Activated CD8-positive, alpha-beta T cell treated with anti-CD3 and anti-CD28 coated beads, Interleukin-2, amount 10 ng/mL, durations not matched to agents 7 days and 5 days (primary cell): ENCODE results near the gene LRMDA. TPM values are rescaled to one million over a fixed set of nuclear protein-coding genes. Genes with fewer than 3 reads are reported as not detected.

Source experiments
- ATAC-seq: fragments of 150-1000 bp; cut with Tn5 transposase; one replicate; pipeline ENCODE4 v1.10.0; 2021; ENCODE audit warnings: moderate library complexity
- CTCF ChIA-PET: fragments of 350-600 bp; sonication (Branson Sonifier 250); formaldehyde crosslinking; loops from one replicate; lab custom pipeline; 2021; ENCODE audit warnings: antibody characterized with exemption; lab: Charles Lee
- POLR2A ChIA-PET: fragments of 350-600 bp; sonication (Branson Sonifier 250); formaldehyde crosslinking; loops from one replicate; lab custom pipeline; 2021; ENCODE audit warnings: antibody characterized with exemption; lab: Charles Lee
- DNase-seq: peaks from one replicate; pipeline ENCODE4 v3.0.0-alpha.2; 2020
- H3K27ac Mint-ChIP-seq: one replicate; pipeline ENCODE4 v1.8.0; 2021; ENCODE audit warnings: mild to moderate bottlenecking, mixed read lengths
- H3K27me3 Mint-ChIP-seq: one replicate; pipeline ENCODE4 v1.8.0; 2021; ENCODE audit warnings: low read depth, mixed read lengths
- H3K36me3 Mint-ChIP-seq: one replicate; pipeline ENCODE4 v1.8.0; 2021; ENCODE audit warnings: low read depth, mixed read lengths
- H3K4me1 Mint-ChIP-seq: one replicate; pipeline ENCODE4 v1.8.0; 2021; ENCODE audit warnings: low read depth, mixed read lengths
- H3K4me3 Mint-ChIP-seq: one replicate; pipeline ENCODE4 v1.8.0; 2021; ENCODE audit warnings: mild to moderate bottlenecking, mixed read lengths
- H3K9me3 Mint-ChIP-seq: one replicate; pipeline ENCODE4 v1.8.0; 2022; ENCODE audit warnings: mixed read lengths; ENCODE audit not compliant: insufficient read depth
- total RNA-seq, 2 experiments: library from RNA; stranded (reverse); gene quantifications; one replicate each; pipeline ENCODE4 v1.2.3, GENCODE V29; 2021

The LRMDA gene
- total RNA-seq, 2 experiments from 2014 or later = not detected

DNA sequence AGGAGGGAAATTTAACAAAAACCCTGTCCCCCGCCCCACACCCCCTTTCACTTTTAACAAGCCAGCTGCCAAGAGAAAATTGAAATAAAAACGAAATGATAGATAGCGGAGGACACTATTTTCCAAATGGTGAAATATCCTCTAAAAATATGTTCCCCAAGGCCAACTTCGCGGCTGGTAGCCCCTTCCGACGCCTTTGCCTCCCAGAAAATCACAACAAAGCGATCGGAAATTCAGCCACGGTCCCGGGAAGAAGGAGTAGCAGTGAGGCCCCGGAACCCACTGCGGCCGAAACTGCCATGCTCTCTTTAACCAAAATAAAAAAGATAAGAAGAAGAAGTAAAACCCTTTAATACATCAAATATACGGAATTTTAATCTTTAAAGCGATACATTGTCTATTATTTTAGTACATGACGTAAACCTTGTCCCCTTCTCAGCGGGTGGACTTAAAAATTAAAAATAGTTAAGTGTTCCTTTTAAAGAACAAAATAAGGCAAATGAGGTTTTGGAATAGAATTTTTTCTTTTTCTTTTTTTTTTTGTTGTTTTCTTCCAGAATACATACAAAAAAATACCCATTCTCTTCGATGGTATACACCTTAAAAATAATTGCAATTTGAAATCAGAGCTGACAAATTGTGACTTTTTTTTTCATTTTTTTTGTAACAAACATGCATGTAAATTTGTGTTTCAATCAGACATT, 33.8 kb upstream of the LRMDA start:
- POLR2A ChIA-PET = no interaction called here
- Mint-ChIP-seq H3K9me3 (no peaks in the 10 kb centered on the region), H3K36me3 (no peaks in the 10 kb centered on the region), H3K27ac (no peak overlapping the region), H3K4me1 (peaks cover 26% of the 10 kb centered on the region), H3K27me3 (peaks cover 50% of the 10 kb centered on the region), H3K4me3 (no peak overlapping the region)
- ATAC-seq (no peak), DNase-seq (no peak)
- CTCF ChIA-PET = no interaction called here

DNA sequence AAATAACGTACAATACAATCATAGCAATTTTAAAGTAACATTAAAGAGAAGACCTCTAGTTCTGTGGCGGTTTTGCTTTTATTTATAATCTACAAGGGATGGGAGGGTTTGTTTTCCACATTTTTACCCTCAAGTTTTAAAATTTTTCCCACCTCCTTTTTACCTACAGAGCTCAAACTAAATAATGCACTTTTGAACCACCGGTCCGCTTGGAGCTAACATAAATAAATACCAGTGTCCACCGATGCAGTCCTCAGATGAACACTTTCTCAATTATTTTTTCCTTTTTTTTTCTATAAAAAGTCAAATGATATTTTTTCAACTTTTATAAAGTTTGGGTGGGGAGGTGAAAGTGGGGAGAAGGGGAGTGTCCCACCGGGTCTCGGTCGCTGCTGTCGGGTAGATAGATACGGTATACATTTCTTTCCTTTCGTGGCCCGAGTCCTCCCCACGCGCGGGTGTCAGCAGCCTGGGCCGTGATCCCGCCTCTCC, 33.2 kb upstream of the LRMDA start:
- ATAC-seq = no peak
- Mint-ChIP-seq H3K27ac (no peak overlapping the region), H3K9me3 (no peaks in the 10 kb centered on the region), H3K36me3 (peaks cover 2% of the 10 kb centered on the region), H3K4me3 (no peak overlapping the region), H3K27me3 (peaks cover 54% of the 10 kb centered on the region), H3K4me1 (peaks cover 32% of the 10 kb centered on the region)
- ChIA-PET POLR2A (no interaction called here), CTCF (no interaction called here)
- DNase-seq = no peak

DNA sequence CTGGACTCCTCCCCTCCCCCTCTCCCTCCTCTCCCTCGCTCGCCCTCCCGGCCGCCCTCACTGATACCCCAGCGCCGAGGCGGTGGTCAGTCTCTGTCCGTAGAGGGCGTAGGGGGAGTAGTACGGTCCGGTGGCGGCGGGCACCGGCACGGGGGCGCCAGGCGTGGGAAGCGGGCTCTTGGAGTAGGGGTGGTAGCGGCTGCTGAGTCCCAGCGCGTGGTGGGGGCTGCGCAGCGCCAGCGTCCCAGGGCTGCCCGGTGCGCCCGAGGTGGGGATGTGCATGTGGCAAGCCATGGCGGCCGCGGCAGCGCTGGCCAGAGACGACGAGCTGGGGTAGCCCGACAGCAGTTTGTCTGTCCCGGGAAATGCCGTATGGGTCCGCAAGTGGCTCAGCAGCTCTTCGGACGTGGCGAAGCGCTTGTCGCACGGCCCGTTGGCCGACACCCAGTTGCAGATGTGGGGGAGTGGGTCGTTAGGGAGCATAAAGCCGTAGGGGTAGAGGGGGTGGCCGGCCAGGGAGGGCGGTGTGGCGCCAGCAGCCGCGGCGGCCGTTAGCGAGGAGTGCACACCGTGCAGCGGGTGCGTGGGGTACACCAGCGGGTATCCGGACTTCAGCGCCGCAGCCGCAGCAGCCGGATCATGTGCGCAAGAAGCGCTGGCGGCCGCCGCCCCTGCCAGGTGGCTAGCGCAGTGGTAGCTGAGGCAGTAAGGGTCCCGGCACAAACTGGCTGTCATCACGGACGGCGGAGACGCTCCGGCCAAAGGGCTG, 32.5 kb upstream of the LRMDA start:
- H3K4me1 Mint-ChIP-seq = peaks cover 34% of the 10 kb centered on the region
- H3K27ac Mint-ChIP-seq = no peak overlapping the region
- ChIA-PET POLR2A (no interaction called here), CTCF (no interaction called here)
- peaks cover 3% of the 10 kb centered on the region for H3K36me3 Mint-ChIP-seq
- peaks cover 57% of the 10 kb centered on the region for H3K27me3 Mint-ChIP-seq
- no peak for ATAC-seq
- no peaks in the 10 kb centered on the region for H3K9me3 Mint-ChIP-seq
- DNase-seq = no peak
- H3K4me3 Mint-ChIP-seq = no peak overlapping the region

DNA sequence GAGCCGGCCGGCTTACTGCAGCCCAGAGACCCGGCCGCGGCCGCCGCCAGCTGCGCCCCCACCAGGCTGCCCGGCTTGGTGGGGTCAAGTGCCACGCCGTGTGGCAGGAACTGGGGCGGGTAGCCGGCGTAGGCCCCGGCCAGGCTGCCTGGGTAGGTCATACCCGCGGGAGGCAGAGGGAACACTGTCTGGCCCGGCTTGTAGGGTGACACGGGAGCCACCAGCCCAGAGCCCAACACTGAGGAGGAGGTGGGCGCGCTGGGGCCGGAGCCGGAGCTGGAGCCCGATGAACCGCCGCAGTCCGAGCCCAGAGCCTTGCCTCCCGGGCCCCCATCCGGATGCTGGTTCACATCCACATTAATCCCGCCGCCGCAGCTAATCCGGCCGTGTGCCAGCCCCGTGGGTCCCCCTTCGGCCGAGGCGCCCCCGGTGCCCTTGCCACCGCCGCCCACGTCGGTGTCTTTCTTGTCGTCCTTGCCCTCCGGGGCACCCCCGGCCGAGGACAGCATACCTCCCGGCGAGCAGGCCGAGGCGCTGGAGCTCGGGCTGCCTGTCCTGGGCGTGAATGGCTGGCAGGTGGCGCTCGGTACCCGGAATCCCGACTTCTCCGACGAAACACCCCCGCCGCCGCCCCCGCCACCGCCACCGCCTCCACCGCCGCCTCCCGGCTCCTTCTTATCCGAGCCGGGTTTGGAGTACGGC, 31.8 kb upstream of the LRMDA start:
- peaks cover 39% of the 10 kb centered on the region for H3K4me1 Mint-ChIP-seq
- peaks cover 57% of the 10 kb centered on the region for H3K27me3 Mint-ChIP-seq
- peak; percentile 38 for ATAC-seq
- H3K36me3 Mint-ChIP-seq = peaks cover 3% of the 10 kb centered on the region
- CTCF ChIA-PET = interaction anchor here (0.8 to 1.0 kb wide), 2 partner anchors 30 to 633 kb away, joined by 3 read pairs; no protein-coding TSS in a partner anchor
- H3K4me3 Mint-ChIP-seq = peak overlapping the region; percentile 67
- no peak overlapping the region for H3K27ac Mint-ChIP-seq
- DNase-seq = peak; percentile 65
- POLR2A ChIA-PET = no interaction called here
- H3K9me3 Mint-ChIP-seq = no peaks in the 10 kb centered on the region

DNA sequence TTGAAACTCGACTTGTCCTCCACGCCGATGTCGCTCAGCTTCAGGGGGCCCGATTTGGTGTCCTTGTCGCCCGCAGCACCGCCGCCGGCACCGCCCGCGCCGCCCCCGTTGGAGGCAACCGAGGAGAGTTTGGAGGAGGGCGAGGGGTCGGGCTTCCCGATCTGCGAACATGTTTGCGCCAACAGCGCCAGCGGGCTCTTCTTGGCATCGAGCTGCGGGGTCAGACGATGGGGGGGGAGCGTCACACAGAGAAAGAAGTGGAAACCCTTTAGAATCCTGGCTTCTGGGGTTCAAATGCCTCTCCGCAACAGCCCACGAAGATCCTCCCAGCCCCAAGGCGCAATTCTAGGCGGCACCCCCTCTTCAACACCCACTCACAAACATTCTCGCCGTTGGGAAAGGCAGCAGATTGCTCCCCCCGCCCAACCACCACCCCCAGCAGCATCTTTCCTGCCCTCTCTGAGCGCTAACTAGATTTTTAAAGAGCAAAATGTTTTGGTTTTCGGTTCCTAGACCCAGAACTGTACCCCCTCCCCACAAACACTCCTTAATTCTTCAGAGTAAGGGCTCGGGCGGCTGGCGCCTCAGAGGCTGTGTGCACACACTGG, 31.2 kb upstream of the LRMDA start:
- Mint-ChIP-seq H3K27ac (no peak overlapping the region), H3K9me3 (no peaks in the 10 kb centered on the region), H3K4me1 (peaks cover 34% of the 10 kb centered on the region), H3K27me3 (peaks cover 55% of the 10 kb centered on the region), H3K4me3 (peak overlapping the region; percentile 67), H3K36me3 (peaks cover 3% of the 10 kb centered on the region)
- ChIA-PET CTCF (interaction anchor here (0.8 to 1.0 kb wide), 2 partner anchors 30 to 633 kb away, joined by 3 read pairs; no protein-coding TSS in a partner anchor), POLR2A (no interaction called here)
- ATAC-seq (no peak), DNase-seq (no peak)

DNA sequence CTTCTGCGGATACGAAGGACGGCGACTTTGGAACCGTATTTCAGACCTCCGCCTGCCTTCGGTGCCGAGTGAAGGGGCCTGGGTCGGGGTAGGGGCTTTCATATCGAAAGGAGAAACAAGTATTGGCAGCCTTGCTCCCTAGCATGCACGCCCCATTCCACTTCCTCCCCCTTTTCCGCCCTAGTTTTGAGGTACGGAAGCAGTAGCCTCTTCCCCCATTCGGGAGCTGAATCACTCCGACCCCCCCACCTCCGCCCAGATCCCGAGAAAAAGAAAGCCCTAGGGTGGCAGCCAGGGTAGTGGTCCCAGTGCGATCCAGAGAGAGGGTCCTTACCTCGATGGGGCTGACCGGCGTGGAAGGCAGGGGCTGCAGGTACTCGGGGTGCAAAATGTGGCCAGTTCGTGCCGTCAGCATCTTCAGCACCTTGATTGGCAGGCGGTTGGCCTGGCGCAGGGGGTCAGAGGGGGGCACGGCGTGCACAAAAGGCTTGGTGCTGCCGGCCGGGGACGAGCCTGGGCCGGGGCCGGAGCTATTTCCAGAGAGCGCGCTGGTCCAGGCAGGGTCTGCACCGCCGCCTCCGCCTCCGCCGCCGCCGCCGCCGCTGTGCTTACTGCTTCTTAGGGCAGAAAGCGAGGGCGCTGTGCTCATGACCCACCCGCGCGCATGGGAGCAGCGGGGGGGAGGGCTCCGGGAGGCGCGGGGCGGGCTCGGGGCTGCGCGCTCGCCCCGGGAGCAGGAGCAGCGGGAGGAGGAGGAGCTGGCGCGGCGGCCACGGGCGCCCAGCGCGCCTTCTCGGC, 30.5 kb upstream of the LRMDA start:
- ATAC-seq = peak; percentile 29
- Mint-ChIP-seq H3K4me3 (peak overlapping the region; percentile 67), H3K4me1 (peaks cover 34% of the 10 kb centered on the region), H3K36me3 (peaks cover 3% of the 10 kb centered on the region), H3K9me3 (no peaks in the 10 kb centered on the region), H3K27me3 (peaks cover 59% of the 10 kb centered on the region), H3K27ac (no peak overlapping the region)
- ChIA-PET CTCF (no interaction called here), POLR2A (no interaction called here)
- no peak for DNase-seq

DNA sequence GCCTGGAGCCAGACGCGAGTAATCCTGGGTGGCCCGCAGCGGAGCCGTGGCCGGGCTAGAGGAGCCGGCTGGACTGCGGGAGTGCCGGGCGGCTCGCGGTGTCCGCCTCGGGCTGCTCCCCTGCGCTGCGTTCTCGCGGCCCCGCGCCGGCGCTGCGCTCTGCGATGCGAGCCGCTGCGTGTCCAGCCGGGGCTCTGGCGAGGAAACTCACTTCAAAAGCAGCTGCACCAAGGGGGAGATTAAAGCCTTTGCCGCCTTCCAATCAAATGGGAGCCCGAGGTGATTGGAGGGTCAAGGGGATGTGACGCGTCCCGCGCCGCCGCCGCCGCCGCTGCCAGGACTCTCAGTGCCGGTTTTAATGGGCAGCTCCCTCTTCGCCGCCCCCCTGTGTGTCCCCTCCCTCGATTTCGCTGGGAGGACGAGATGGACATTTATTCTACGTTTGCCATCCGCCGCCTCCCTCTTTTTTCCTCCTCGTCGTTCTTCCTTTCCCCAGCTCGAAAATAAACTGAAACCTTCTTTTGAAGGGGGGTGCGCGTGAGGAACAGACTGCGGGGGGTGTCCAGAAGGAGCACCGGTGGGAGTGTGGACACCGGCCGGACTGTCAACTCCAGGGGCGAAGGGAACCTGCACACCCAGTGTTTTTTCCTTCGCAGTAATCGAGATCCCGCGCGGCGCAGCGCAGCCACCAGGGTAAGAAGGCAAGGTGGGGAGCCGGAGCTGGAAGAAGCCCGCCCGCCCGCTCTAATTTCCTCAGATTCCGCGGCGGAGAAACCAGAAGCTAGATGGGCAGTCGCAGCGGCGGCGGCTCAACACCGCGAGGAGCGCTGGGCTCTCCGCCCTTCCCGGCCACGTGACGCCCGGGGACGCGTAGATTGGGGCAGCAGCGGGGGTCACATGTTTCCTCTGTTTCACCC, 29.6 kb upstream of the LRMDA start, which contains the start of gene ZNF503:
Gene ZNF503, minus strand, starts transcription at position 196 of the 917 bp plus-strand sequence. CDS start 345 bp downstream, outside the sequence.
- ChIA-PET POLR2A (no interaction called here), CTCF (no interaction called here)
- H3K9me3 Mint-ChIP-seq = no peaks in the 10 kb centered on the region

DNA sequence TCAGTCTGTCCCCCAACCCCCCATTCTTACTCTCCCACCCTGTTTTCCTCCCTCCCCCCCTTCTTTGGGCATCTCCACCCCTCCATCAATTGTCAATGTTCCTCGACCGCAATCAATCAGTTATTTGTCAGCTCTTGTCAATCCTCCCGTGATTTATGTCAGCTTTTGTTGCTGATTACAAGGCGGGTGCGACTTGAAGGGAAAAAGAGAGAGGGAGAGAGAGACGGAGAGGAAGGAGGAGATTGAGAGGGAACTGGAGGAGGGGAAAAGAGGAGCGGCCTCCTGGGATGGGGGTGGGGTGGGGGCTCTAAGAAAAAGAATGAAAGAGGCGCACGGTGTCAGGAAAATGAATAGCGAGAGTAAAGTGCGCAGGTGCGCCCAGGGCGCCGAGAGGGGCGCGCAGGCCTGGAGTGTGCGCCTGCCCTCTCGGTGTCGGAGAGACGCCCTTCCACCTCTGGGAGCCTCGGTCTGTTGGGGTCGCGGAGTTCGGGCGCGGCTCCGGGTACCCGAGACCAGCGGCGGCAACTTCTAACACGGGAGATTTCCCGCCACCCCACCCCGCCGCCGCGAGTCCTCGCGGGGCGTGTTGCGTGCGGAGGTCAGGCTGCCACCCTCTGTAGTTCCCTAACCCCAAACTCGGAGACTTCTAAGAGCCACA, 28.8 kb upstream of the LRMDA start:
- Mint-ChIP-seq H3K27ac (no peak overlapping the region), H3K4me3 (peak overlapping the region; percentile 78), H3K9me3 (no peaks in the 10 kb centered on the region), H3K4me1 (peaks cover 41% of the 10 kb centered on the region), H3K27me3 (peaks cover 69% of the 10 kb centered on the region), H3K36me3 (peaks cover 3% of the 10 kb centered on the region)
- ChIA-PET CTCF (no interaction called here), POLR2A (no interaction called here)
- DNase-seq (no peak), ATAC-seq (no peak)

More for the DNA sequence above, 29.6 kb upstream of the LRMDA start, which contains the start of gene ZNF503:
- H3K27ac Mint-ChIP-seq = no peak within 1 kb of the TSS
- peaks cover 66% of the 10 kb centered on the region for H3K27me3 Mint-ChIP-seq
- DNase-seq (peak; percentile 52), ATAC-seq (peak; percentile 41)
- H3K4me3 Mint-ChIP-seq = peak within 1 kb of the TSS; percentile 78
- H3K36me3 Mint-ChIP-seq = peaks cover 3% of the 10 kb centered on the region
- H3K4me1 Mint-ChIP-seq = peaks cover 33% of the 10 kb centered on the region

DNA sequence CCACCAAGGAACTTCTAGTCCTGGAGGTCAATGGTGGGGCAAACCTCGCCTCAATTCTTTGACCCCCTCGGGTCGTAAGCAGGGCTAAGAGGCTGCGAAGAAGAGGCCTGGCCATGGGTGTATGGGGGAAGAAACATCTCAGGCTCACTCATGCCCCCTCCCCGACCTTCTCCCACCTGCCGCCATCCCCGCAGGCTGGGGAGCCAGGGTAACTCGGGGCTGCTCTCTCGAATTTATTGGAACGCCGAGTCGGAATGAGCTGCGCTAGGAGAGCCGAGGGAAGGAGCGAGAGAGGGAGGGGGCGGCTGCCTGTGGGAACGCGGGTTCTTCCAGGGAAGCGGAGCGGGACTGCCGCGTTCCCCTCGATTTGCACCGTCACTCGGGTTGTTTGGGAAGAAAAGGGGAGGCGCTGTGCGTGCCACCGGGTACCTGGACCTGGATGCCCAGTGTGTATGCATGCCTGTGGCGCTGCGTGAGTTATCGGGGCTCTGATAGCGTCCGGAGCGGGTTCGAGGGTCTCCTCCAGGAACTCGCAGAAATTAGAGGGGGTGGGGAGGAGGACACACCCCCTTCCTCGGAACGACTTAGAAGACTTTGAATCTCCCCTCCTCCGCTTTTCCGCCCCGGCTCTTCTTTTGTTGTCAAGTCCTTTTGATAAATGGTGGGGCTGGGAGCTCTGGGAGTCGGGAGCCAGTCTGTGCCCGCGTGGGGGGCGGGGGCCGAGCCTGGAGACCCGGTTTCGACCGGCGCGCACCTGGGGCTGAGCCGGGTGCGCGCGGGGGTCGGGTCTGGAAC, 28.1 kb upstream of the LRMDA start:
- peaks cover 42% of the 10 kb centered on the region for H3K4me1 Mint-ChIP-seq
- peaks cover 3% of the 10 kb centered on the region for H3K36me3 Mint-ChIP-seq
- ChIA-PET POLR2A (no interaction called here), CTCF (no interaction called here)
- peak overlapping the region; percentile 78 for H3K4me3 Mint-ChIP-seq
- no peaks in the 10 kb centered on the region for H3K9me3 Mint-ChIP-seq
- no peak for DNase-seq
- peaks cover 69% of the 10 kb centered on the region for H3K27me3 Mint-ChIP-seq
- no peak overlapping the region for H3K27ac Mint-ChIP-seq
- ATAC-seq = no peak
